GM04503 (cell line): ENCODE measurements around the gene WDR38.

Source experiments
- DNase-seq: peaks from one replicate; pipeline ENCODE4 v3.0.0-alpha.2; 2012; ENCODE audit warnings: low read depth

Gene WDR38

DNA sequence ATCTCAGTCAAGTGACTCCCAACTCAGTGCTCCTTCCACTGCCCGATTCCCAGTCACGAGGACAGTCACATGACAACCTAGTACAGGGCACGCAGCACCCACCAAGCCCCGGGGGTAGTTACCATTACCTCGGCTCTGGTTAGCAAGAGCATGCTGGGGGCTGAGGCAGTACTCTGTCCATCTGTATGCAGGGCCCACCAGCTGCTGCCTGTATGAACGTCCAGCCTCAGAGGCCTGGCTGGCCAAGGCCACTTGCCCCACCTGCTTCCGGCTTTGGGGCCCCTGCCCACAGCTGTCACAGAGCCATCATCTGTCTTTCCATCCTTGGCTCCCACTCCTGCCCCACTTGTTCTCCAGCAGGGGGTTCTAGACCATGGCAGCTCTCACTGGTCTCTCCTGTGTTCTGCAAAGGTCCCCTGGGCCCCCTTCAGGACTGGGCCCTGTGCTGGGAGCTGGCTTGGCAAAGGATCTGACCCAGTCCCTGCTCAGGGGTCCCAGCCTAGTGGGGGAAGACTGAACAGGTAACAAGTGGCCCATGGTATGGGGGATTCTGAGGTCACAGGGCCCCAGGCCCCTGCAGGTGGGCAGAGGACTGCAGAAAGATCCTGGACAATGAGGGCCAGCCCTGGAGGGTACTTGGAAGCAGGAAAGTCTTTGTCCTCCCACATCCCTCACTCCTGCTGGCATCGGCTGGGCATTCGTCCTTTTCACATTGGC is 5.2 kb downstream of the WDR38 start:
- DNase-seq = no peak

DNA sequence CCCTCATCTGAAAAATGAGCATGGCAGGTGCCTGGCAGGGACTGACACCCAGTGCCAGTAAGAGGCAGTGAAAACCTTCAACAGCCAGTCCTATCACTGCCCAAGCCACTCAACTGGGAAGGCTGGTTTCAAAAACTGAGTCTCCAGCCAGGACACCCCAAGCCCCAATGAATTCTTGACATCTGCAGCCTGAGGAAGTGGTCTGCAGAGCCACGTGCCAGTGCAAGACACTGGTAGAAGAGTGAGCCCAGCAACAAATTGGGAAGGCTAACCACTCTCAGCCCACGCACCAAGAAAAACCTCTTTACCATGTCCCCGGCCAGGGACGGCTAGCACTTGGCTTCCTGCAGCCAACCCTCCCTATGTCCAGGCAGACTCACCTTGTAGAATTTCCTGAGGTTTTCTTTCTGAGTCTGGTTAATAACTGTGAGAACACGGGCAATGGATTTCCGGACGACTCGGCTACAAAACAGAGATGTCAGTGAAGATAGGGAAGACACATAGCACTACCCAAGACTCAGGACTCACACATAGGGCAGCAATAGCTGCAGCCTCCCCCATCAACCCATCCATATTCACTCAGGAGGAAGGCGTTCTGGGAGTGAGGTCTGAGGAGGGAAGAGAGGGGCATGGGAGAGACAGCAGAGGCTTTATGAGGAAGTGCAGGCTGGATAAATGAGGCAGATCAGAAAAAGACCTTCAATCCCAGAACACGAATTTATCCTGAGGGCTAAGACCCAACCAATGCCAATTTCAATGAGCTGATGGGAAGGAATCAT is 6.7 kb downstream of the WDR38 start:
- no peak for DNase-seq

DNA sequence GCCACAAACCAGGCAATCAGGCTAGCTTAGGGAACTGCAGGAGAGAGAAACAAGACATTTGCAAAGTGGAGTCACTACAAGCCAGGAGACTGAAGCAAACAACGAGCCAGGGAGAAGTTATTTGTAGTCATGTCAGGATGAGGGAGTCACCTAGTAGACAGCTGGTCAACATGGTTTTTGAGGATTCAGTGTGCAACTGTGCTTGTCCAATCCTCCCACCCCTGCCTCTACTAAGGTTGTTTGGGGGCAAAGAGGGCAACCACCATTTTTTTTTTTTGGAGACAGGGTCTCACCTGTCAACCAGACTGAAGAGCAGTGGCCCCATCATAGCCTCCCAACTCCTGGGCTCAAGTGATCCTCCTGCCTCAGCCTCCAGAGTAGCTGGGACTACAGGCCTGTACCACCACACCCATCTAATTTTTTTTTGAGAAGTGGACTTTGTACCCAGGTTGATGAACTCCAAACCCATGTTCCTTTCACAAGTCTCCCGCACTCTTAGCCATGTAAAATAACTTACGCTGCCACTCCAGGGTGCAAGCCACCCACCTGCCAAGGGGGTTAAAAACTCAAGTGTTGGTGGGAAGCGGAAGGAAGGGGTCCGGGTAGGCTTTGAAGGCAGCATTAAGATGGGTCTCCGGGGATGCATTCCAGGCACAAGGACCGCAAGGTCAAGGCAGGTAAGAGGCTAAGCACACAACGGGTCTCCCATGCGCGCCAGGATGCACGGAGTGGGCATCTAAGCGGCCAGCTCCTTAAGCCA is 7.5 kb downstream of the WDR38 start:
- no peak for DNase-seq

DNA sequence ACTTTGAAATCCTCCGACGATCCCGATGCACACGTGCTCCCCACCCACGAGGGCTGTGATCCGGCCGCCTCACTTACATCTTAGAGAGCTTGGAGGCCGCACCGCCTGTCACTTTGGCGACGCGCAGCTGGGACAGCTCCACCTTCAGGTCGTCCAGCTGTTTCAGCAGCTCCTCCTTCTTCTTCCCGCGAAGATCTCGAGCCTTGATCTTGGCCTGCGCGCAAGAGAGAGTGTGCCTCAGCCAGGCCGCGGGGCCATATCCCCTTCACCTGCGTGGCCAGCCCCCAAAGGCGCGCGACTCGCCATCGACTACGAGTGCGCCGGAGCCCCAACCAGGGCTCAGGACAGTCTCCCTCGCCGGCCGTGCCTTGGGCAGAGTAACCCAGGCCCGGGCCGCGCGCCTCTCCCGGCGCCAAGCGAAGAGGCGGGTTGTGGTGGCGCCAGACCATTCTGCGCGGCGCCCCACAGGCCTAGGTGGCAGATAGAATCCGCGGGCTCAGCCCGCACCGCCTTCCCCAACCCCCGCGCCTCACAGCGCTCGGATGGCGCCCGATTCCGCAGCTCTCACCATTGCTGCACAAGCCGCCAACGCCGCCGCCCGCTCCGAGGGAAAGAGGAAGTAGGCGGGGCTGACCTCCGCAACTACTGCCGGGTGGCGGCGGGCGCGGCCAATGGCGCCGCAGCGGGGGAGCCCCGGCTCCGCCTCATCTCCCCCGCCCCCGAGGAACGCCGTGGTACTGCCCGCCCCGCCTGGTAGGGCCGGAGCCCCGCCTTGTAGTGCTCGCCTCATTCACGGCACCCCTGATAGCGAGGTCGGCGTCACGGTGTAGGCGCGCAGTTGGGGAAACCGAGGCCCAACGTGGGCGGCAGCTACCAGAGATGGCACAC is 8.3 kb downstream of the WDR38 start, which contains the start of the genes ARPC5L and RPL35:
ARPC5L (plus strand) TSS at position 789 of the 888 bp plus-strand sequence. CDS start 7,161 bp downstream, outside the sequence.
RPL35 (minus strand) TSS at position 616 of the 888 bp plus-strand sequence; CDS start at position 571, 45 bp downstream.
- peak; percentile 53 for DNase-seq

DNA sequence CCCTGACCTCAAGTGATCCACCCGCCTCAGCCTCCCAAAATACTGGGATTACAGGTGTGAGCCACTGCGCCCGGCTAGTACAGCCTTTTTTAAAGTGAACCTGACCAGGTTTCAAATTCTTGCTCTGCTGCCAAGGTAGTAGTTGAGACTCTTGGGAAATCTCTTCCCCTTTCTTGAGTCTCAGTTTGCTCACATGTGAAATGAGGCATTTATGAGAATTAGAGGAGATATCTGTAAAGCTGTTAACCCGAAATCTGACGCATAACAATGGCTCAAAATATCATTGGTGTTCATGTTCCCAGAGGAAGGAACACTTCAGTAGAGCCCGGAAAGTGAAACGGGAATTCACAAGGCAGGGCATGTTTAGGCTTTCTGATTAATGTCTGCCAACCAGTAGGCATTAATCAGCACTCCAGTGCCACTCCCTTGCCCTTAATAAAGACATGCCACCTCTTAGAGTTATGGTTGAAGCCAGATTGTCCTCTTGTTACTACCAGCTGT is 10.2 kb downstream of the WDR38 start:
- DNase-seq = no peak

DNA sequence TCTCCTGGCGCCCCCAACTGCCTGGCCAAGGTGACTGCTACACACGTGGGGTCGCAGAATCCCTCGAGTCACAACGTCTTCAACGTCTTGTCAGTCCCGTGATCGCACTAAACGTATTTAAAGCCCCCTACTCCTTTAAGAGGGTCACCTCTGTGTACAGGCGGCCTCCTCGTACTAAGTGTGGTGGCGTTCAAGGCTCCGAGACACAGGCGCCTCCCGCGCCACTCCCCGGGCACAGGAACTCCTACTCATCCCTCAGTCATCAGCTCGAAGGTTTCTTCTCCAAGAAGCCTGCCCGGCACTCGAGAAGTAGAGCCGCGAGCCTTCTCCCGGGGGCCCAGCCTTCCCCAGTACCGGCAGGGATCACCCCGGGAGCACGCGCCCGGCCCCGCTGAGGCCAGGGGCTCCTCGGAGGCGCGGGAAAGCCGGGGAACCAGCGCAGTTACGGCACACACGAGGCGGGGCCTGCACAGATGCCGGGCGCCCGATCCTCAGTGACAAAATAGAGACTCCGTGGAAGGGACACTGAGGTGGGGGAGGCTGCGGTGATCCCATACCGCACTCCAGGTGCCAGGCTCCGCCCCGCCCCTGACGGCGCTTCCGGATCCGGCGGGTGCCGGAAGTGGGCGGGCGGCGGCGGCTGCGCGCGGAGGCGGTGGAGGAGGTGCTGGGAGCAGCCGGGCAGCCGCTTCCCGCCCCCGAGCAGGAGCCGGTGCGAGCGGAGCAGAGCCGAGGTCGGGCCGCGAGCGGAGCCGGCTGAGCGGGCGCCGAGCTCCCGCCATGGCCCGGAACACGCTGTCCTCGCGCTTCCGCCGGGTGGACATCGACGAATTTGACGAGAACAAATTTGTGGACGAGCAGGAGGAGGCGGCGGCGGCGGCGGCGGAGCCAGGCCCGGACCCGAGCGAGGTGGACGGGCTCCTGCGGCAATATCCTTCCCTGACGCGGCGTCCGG is 15.5 kb downstream of the WDR38 start:
- DNase-seq = peak; percentile 34

DNA sequence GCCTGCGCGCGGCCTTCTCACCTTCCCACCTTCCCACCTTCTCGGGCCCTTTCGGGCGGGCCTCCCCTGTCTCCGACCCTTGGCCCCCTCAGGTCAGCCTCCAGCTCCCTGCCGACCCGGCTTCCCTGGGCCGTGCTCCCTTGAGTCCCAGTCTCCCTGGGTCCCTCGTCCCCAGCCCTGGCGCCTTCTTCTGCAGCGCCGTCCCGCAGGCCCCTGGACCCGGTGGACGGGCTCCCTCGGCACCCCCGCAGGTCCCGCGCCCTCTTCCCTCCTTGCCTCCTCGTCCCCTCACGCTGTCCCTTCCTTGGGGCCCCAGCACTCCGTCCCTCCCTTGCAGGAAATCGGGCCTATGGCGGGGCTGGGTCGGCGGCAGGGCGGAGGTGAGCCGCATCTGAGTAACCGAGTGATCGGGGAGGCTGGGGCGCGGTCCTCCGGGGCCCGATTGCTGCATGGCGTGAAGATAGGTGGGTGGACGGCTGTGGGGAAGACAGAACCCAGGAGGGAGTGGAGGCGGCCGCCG is 16.3 kb downstream of the WDR38 start:
- no peak for DNase-seq

DNA sequence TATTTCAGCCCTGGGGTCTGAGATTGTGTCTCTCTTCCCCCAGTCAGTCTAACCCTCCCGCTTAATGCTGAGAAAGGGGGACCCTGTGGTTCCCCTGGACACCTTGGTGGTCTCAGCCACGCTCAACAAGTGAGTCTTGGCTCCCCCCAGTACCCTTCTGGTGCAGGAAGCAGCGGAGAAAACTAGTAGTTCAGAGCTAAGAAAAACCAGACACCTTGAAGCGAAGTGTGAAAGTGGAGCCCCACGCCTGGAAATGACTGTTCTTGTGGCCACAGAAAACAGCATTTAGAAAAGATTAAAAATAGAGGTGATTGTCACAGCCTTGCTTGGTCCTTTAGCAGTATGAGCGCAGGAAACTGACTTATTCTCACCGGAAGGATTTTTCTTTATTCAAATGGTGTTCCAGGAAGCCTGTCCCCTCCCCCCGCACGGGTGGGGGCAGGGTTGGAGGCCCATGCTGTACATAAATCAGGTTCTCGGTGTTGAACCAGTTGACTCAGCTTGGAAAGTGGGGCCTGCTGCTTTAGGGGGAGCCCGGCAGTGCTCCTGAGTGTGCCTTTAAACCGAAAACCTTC is 16.8 kb downstream of the WDR38 start:
- DNase-seq = no peak

DNA sequence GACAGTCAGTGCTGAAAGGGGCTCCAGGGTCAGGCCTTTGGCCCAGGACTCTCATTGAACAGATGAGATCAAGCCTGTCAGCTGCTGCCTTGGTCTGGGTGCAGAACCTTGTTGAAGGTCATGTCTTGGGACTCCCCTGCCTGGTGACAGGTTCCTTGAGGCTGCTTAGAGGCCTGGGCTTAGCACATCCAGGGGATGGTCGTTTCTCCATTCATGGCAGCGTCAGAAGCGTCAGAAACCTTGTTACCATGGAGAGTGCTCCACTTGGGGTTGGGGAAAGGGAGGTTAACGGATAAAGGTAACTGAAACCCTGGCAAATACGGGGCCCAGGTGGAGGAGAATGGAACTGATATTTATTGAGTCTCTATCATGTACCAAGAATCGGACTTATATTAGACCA is 17.5 kb downstream of the WDR38 start:
- no peak for DNase-seq

DNA sequence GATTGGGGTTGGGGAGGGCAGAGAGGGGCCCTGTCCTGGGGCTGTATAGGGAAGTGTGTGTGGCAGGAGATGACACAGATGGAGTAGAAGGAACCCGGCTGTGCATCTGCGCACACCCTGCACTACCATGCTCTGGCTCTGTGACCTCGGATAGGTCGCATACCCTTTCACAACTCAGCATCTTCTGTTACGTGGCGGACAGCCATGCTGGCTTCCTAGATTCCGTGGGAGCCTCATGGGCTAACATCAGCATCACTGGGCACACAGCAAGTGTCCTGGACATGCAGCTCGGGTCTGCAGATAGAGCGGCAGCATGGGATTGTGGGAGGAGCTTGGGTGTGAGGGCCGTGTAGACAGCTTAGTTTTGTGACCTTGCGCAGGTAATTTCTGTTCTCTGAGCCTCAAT is 17.9 kb downstream of the WDR38 start:
- DNase-seq = no peak

DNA sequence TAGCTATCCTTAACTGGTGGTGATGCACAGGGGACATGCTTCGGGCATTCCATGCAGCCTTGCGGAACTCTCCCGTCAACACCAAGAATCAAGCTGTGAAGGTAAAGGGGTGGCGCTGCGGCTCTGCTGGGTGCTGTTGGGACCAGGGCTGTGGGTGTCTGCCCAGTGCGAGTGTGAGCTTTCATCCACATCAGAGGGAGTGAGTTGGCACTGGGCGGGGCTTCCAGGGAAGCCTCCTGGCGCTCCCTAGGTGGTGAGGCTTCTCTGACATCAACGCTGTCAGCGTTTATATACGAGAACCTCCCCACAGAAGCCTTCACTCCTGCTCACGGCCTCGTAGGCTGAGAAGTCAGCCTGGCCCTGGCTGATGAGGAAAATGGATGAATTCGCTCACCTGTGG is 20.4 kb downstream of the WDR38 start:
- no peak for DNase-seq

DNA sequence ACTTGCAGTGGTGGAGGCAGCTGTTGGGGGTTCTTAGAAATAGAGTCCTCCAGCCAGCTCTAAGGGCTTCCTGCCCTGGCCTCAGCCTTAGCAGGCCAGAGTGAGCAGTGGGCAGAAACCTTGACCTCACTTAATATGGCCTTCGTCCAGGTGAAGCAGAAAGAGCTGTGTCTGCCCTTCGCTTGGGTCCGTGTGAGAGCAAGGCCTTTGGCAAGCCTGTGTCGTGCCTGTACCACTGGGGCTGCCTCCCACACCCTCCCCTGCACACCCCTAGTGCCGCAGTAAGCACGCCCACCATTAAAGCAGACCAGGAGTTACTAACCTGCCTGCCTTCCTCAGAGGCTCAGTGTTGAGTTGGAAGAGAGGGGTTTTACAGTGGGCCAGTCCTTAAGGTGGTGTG is 22.2 kb downstream of the WDR38 start:
- no peak for DNase-seq

DNA sequence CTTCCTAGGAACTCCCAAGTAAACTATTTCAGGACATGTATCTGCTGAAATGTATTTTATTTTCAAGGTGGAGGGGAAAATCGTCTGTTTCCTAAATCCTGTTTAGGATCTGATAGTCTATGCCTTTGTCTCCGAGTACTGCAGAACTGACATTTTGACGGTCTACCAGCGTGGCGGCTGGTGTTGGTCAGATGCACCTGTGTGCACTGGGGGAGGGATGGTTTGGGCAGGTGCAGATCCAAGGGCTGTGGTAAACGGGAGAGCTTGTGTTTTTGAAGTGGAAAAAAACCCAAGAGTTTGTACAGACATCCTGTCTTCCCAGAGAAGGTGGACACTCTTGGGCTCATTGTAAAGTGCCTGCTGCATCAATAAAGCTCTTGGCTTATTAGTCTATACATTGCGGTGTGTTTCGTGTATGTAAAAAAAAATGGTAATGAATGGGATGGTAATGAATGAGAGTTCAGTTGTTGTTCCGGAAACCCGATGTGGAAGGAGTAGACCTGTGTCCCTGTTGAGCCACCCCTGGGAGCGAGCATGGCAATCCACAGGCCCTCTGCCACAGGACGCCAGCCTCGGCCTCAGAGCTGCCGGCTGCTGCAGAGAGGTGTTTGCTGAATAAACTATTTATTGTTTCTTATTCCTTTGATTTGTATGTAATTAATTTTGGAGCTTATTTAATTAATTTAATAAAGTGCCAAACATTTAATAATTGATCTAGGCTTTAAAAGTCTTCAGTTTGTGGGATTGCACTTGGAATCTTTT is 23.9 kb downstream of the WDR38 start:
- DNase-seq = no peak

DNA sequence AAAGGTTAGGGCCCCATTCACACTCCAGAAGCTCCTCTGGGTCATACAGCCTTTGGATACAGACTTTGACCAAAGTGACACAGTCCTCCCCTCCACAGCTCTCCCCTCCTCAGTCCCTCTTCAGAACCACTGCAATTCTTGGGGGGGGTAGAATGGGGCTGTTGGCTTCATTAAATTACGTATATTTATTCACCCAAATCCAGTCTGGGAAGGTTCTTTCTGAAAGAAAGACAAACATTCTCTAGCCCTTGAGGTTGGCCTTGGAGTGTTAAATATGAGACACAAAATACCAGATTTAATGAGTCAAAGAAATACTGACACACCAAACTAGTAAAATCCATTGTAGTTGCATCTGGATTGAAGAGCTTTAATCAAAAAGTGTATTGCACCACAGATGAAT is 24.8 kb downstream of the WDR38 start:
- DNase-seq = no peak

DNA sequence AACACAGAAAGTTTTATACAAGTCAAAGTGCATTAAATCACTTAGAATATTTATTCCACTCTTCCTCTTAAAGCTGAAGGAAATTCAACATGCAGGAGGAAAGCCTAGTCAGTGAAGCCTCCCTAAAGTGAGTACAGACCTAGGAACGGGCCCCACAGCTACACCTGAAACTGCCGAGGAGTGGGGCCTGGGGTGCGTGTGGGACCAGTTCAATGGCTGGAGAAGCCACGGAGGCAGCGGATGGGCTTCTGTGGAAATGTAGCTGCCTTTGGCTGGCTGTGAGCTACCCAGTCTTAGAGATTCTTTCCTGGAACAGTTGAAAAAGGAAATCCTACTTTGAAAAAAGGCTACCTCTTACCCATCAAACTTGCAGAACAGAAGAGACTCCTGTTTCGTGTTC is 25.3 kb downstream of the WDR38 start:
- DNase-seq = no peak

DNA sequence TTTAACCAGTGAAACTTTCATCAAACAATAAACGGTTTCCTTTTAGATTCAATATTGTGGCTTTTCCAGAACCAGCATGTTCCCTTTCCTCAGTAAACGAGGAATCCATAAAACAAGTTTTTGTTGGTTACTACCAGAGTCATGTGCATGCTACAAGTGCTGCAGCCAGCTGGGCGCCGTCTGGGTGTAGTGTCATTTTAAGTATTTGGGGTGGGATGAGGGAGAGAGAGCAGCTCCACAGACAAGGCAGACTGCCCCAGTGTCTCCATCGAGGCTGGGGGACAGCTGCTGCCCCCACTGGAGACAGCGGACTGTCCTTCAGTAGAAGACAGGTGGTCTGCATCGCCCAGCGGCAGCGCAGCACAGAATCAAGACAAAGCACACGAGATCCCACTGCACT is 26.0 kb downstream of the WDR38 start:
- no peak for DNase-seq

DNA sequence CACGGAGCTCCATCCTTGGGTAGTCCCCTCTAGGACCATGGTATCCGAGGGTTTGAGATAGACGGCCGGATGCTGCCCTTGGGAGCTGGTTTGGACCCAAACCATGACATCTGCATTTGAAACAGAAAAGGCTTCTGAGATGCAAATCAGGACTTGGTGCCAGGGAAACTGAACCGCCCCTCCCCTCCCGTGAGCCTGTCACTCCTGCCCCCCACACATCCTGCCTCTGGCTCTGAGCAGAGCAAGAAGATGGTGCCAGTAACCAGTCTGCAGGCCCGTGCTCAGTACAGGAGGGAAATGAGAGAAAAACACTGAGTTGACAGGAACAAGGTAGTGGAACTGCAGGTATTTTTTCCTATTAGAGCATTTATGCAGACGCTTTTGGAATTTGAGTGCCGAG is 27.2 kb downstream of the WDR38 start:
- no peak for DNase-seq

DNA sequence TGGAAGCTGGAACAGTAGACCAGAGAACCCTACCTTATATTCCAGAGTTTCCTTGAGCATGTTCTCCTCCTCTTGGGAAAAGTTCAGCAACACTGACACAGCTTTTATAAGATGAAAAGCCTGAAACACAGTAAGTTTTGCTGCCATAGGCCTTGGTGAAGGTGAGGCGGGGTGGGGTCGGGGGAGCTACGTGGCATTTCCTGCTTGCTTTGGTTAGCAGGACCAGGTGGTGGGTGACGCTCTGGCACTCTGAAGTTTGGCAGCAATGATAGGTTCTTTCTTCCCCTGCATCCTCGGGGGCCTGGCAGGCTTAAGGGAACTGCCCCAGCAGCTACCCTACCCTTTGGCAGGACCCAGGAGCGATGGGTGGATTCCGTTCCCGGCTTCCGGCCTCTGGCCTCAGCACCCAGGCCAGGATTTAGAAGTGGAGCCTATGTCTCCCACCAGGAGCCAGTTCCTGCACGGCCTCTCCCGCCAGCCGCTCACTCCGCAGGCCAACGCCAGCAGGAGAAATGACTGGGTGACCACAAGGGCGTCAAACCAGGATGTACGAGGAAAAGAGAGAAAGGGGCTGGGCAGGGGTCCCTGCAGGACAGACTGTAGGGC is 28.0 kb downstream of the WDR38 start:
- DNase-seq = no peak
